ENCODE data around the gene SPRR2F. TPM values are rescaled to one million over a fixed set of nuclear protein-coding genes. Genes with fewer than 3 reads are reported as not detected.
"Not testable (repeated sequence)": the region's sequence is repeated elsewhere in the genome, so short reads cannot be mapped to it uniquely, and the experiment has no call there.

SPRR2F gene
- total RNA-seq, 1 donor from 2014 or later, result not detected

- H3K4me1 Mint-ChIP-seq (ENCODE audit: unreplicated experiment), result no peaks in the 10 kb centered on the region
- no peak for TF ChIP-seq CTCF (IDR thresholded peaks at IDR 0.05)
- H3K27ac Mint-ChIP-seq (ENCODE audit: unreplicated experiment), result no peak overlapping the region
- H3K9me3 Mint-ChIP-seq (ENCODE audit: unreplicated experiment), result no peaks in the 10 kb centered on the region
- no peaks in the 10 kb centered on the region for H3K36me3 Mint-ChIP-seq (ENCODE audit: unreplicated experiment)
- peaks cover 4% of the 10 kb centered on the region for H3K27me3 Mint-ChIP-seq (ENCODE audit: unreplicated experiment)
- no peak for DNase-seq (ENCODE audit: extremely low spot score, unreplicated experiment)
- no peak overlapping the region for H3K4me3 Mint-ChIP-seq (ENCODE audit: unreplicated experiment)
These were observed 27.2 kb upstream of the SPRR2F start for GRCh38 chr1:153140484-153140883.

DNA sequence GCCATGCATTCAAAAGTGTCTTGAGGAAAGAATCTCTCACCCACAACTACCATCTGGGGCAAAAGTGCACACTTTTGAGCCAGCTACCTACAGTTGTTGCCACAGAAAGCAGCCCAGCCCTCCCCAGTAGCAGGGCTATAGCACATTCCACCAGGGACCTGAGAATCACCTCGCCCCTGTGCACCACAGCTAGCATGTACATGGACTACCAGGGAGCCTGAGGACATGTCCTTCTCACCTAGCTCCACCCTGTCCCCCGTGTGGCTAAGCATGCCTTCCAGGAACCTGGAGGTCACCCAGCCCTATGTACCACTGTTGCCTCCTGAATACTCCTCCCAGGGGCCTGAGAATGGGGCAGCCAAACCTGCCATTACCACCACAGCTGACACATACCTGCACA, 20.4 kb upstream of the SPRR2F start:
- H3K4me1 Mint-ChIP-seq (ENCODE audit: unreplicated experiment), result no peaks in the 10 kb centered on the region
- no peaks in the 10 kb centered on the region for H3K27me3 Mint-ChIP-seq (ENCODE audit: unreplicated experiment)
- no peak overlapping the region for H3K4me3 Mint-ChIP-seq (ENCODE audit: unreplicated experiment)
- no peak for DNase-seq (ENCODE audit: extremely low spot score, unreplicated experiment)
- no peak for TF ChIP-seq CTCF (IDR thresholded peaks at IDR 0.05)
- no peaks in the 10 kb centered on the region for H3K9me3 Mint-ChIP-seq (ENCODE audit: unreplicated experiment)
- no peaks in the 10 kb centered on the region for H3K36me3 Mint-ChIP-seq (ENCODE audit: unreplicated experiment)
- H3K27ac Mint-ChIP-seq (ENCODE audit: unreplicated experiment), result no peak overlapping the region

DNA sequence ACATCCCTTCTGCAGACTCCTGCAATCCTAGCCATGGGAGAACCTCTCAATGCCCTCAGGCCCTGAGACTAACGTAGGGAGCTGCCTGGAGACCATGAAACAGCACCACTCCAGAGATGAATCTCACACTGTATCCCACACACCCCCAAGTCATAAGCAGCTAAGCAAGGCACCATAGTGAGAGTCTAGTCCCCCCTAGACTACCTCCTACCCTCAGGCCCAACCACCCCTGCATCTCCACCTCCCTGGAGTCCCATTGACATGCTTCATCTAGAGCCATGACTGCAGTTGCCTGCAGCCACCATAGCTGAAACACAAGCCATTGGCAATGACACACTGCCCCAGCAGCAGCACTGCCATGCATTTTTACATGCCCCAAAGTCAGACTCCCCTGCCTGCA, 20.0 kb upstream of the SPRR2F start:
- no peak for DNase-seq (ENCODE audit: extremely low spot score, unreplicated experiment)
- H3K4me1 Mint-ChIP-seq (ENCODE audit: unreplicated experiment), result no peaks in the 10 kb centered on the region
- H3K27me3 Mint-ChIP-seq (ENCODE audit: unreplicated experiment), result no peaks in the 10 kb centered on the region
- H3K9me3 Mint-ChIP-seq (ENCODE audit: unreplicated experiment), result no peaks in the 10 kb centered on the region
- no peak overlapping the region for H3K27ac Mint-ChIP-seq (ENCODE audit: unreplicated experiment)
- no peaks in the 10 kb centered on the region for H3K36me3 Mint-ChIP-seq (ENCODE audit: unreplicated experiment)
- H3K4me3 Mint-ChIP-seq (ENCODE audit: unreplicated experiment), result no peak overlapping the region
- no peak for TF ChIP-seq CTCF (IDR thresholded peaks at IDR 0.05)

- H3K4me3 Mint-ChIP-seq (ENCODE audit: unreplicated experiment); H3K36me3 Mint-ChIP-seq (ENCODE audit: unreplicated experiment); H3K27me3 Mint-ChIP-seq (ENCODE audit: unreplicated experiment); H3K9me3 Mint-ChIP-seq (ENCODE audit: unreplicated experiment); H3K4me1 Mint-ChIP-seq (ENCODE audit: unreplicated experiment); DNase-seq (ENCODE audit: extremely low spot score, unreplicated experiment); H3K27ac Mint-ChIP-seq (ENCODE audit: unreplicated experiment): not testable (repeated sequence)
These were observed 15.4 kb upstream of the SPRR2F start for GRCh38 chr1:153128688-153129087.

- Mint-ChIP-seq H3K4me1 (ENCODE audit: unreplicated experiment) (no peaks in the 10 kb centered on the region), H3K27ac (ENCODE audit: unreplicated experiment) (no peak overlapping the region), H3K27me3 (ENCODE audit: unreplicated experiment) (no peaks in the 10 kb centered on the region), H3K36me3 (ENCODE audit: unreplicated experiment) (no peaks in the 10 kb centered on the region), H3K9me3 (ENCODE audit: unreplicated experiment) (no peaks in the 10 kb centered on the region), H3K4me3 (ENCODE audit: unreplicated experiment) (no peak overlapping the region)
- DNase-seq (ENCODE audit: extremely low spot score, unreplicated experiment), result no peak
- TF ChIP-seq CTCF (IDR thresholded peaks at IDR 0.05), result no peak
These were observed 14.0 kb upstream of the SPRR2F start for GRCh38 chr1:153127296-153127695.

GRCh38 chr1:153125536-153125935, 12.2 kb upstream of the SPRR2F start:
- Mint-ChIP-seq H3K4me3 (ENCODE audit: unreplicated experiment) (no peak overlapping the region), H3K27ac (ENCODE audit: unreplicated experiment) (no peak overlapping the region), H3K9me3 (ENCODE audit: unreplicated experiment) (no peaks in the 10 kb centered on the region), H3K27me3 (ENCODE audit: unreplicated experiment) (no peaks in the 10 kb centered on the region), H3K4me1 (ENCODE audit: unreplicated experiment) (no peaks in the 10 kb centered on the region), H3K36me3 (ENCODE audit: unreplicated experiment) (no peaks in the 10 kb centered on the region)
- no peak for DNase-seq (ENCODE audit: extremely low spot score, unreplicated experiment)
- no peak for TF ChIP-seq CTCF (IDR thresholded peaks at IDR 0.05)

DNA sequence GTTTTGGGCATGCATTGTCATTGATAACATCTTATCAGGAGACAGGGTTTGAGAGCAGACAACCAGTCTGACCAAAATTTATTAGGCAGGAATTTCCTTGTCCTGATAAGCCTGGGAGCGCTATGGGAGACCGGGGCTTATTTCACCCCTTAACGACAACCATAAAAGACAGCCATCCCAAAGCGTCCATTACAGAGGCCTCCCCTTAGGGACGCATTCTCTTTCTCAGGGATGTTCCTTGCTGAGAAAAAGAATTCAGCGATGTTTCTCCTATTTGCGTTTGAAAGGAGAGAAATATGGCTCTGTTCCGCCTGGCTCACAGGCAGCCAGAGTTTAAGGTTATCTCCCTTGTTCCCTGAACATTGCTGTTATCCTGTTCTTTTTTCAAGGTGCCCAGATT, 10.5 kb upstream of the SPRR2F start:
- not testable (repeated sequence) for H3K36me3 Mint-ChIP-seq (ENCODE audit: unreplicated experiment); H3K27ac Mint-ChIP-seq (ENCODE audit: unreplicated experiment); H3K9me3 Mint-ChIP-seq (ENCODE audit: unreplicated experiment); H3K4me1 Mint-ChIP-seq (ENCODE audit: unreplicated experiment); DNase-seq (ENCODE audit: extremely low spot score, unreplicated experiment); H3K27me3 Mint-ChIP-seq (ENCODE audit: unreplicated experiment); H3K4me3 Mint-ChIP-seq (ENCODE audit: unreplicated experiment)
